GM18907 (cell line): ENCODE measurements around the gene SAP30L.

Experiments
- ATAC-seq: cut with Tn5 transposase; IDR thresholded peaks from one replicate; pipeline ENCODE4 v1.9.1; 2021; ENCODE audit warnings: mild to moderate bottlenecking, moderate library complexity; ENCODE audit not compliant: unreplicated experiment

The SAP30L gene

DNA sequence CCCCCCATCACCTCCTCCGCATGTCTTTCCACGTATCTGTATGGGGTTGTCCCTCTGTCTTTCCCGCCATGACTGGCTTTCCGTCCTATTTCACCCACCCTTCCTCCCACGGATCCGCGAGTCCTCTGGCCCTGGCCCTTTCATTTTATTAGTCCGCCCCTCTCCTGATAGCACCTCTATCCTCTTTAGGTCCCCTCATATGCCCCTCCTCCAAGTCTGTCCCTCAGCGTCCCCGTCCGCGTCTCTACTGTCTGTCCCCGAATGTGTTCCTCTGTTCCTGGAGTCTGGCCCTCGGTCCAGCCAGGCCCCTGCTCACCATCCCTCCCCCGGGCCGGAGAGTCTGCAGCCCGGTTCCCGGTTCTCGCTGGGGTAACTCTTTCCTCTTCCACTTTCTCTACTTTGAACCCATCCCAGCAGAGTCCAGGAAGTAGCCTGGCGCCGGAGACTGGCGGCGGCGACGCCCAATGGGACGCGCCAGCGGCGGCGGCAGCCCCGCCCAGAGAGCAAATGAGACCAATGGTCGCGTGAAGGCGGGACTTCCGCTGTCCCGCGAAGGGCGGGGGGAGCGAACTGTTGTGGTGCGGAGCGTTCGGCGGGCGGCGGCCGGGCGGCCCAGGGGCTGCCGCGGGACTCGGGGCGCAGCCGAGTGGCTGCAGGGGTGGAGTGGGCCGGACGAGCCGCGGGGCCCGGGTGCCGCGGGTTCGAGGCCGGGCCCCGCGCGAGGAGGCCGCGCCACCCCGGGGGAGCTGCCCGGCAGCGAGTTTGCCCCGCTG, at the start of gene SAP30L:
Gene SAP30L, plus strand, starts transcription at position 576 of the 773 bp plus-strand sequence. CDS start 608 bp downstream, outside the sequence.
- ATAC-seq: peak; percentile 96

- no peak for ATAC-seq
These were observed 49.7 kb upstream of the SAP30L start for GRCh38 chr5:154396128-154396527.

DNA sequence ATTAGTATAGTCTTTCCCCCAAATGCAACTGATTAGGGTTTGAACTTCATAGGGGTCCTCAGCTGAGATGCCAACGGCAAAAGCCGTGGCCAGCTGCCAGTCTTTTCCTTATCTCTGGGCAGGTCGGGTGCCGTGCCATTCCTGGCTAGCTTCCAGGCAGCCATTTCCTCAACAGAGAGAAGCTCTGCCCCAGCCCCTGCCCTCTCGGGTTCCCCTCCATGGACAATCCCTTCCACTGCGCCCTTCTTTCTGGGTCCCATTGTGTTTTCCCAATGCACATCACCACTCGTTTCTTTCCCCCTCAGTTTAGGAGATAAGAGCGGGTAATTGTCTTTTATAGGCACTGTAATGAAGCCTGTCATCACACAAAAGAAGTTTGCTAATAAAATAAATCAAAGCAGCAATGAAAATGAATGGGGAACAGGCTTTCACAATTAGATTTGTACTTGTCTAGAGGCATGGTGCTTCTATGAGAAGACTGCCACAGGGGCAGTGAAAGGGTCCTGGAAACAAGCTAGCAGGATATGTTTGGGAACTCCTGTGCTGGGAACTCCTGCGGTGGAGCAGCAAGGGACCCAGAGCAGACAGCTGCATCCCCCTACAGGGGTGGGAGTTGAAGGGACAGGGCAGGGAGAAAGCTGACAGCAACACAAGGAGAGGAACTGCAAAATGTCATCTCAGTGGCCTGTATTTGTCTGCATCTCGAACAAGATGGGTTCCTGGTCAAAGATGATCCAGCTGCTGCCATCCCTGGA, 48.0 kb upstream of the SAP30L start:
- no peak for ATAC-seq

- no peak for ATAC-seq
These were observed 45.1 kb upstream of the SAP30L start for GRCh38 chr5:154400678-154401077.

- ATAC-seq: no peak
These were observed 44.4 kb upstream of the SAP30L start for GRCh38 chr5:154401355-154401754.

DNA sequence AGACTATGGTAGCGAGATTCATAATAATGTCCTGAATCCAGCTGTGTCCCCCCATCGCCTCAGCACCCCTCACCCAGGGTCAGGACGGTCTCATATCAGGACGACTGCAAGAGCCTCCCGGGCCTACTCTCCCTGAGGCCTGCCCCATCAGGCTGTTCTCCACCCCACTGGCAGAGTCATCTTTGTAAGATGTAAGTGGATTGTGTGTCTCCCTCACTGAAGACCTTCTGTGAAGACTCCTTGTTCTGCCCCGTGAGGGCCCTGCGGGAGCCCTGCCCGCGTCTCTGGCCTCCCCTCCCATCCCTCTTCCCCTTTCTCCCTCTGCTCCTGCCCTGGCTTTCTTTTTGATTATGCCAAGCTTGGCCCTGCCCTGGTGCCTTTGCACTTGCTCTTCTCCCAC, 43.9 kb upstream of the SAP30L start:
- no peak for ATAC-seq

DNA sequence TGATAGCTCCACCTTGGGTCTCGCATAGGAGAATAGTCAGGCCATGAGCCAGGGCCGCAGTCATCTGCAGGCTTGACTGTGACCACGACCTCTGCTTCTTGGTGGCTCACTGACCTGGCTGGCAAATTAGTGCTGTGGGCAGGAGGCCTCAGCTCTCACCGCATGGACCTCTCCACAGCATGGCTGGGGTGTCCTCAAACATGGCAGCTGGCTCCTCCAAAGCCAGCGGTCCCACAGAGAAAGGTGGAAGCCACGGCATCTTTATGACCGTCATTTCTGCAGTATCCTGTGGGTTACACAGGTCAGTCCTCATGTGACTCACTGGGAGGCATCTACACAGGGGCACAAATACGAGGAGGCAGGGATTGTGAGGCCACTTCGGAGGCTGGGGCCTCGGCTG, 43.2 kb upstream of the SAP30L start:
- ATAC-seq: no peak

DNA sequence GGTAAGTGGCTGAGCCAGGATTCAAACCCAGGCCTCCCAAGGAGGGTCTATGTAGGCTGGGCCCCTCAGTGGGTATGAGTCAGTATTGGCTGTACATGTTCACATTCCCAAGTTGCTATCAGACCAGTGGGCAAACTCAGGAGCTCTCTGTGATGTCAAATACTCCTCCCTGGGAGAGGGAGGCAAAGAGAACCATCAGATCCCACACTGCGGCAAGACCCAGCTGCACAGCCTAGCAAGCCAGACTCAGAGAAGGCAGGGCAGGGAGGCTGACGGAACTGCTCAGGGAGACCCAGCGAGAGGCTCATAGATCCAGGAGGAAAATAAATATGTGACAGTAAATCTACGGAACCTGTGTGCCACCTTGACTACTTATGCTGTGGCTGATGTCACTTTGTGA, 42.6 kb upstream of the SAP30L start:
- no peak for ATAC-seq

DNA sequence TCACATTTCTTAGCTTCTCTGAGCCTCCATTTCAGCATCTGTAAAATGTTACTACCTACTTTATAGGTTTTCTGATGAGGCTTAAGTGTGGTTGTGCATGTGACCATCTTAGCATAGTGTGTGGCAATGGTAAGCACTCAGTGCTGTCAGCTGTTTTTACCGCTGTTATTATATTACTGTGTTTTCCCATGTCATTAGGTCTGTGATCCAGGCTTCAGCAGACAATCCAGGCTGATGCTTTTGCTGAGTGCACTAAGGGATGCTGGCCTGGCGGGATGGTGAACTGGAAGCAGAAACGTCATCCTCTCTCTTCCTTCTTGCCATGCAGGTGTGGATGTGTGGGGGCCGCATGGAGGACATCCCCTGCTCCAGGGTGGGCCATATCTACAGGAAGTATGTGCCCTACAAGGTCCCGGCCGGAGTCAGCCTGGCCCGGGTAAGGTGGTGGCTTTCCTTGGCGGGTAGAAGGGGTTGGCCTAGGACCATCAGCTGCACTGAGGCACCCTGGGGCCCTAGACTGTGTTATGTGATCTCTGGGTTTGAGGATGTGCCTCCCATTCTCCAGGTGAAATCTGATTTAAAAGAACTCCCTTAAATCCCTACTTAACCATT, 41.9 kb upstream of the SAP30L start:
- no peak for ATAC-seq

- ATAC-seq: peak; percentile 97
These were observed 40.6 kb upstream of the SAP30L start for GRCh38 chr5:154405078-154405792.

DNA sequence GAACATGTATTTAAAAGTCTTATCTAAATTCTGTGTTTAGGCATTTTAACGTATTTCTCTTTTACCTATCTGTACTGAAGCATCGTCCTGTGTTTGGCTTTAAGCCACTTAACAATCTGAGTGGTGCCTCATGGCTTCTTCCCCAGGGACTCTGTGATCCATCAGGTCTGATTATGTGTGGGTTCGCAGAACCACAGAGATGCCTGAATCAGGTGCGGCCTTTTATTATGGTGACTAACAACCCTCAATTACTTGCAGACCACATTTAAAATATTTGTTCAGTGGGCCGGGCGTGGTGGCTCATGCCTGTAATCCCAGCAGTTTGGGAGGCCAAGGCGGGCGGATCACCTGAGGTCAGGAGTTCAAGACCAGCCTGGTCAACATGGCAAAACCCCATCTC, 39.6 kb upstream of the SAP30L start:
- no peak for ATAC-seq

DNA sequence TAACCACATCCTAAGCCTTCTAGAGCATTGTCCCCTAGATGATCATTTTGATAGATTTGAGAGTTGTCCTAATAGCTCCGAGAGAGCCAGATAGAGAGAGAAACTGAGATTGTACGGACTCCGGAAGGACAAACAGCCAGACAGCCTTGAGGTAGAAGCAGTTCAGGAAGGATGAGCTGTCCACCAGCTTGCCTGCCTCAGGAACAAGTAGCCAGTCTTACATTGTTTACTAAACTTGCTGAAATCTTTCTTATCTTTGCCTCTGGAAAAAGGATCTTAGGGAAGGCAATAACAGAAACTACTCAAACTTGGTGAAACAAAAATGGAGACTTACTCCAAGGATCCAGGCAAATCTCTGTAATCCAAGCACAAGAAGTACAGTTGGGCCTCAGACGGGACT, 39.0 kb upstream of the SAP30L start:
- ATAC-seq: no peak

- ATAC-seq: no peak
These were observed 37.0 kb upstream of the SAP30L start for GRCh38 chr5:154408811-154409210.

DNA sequence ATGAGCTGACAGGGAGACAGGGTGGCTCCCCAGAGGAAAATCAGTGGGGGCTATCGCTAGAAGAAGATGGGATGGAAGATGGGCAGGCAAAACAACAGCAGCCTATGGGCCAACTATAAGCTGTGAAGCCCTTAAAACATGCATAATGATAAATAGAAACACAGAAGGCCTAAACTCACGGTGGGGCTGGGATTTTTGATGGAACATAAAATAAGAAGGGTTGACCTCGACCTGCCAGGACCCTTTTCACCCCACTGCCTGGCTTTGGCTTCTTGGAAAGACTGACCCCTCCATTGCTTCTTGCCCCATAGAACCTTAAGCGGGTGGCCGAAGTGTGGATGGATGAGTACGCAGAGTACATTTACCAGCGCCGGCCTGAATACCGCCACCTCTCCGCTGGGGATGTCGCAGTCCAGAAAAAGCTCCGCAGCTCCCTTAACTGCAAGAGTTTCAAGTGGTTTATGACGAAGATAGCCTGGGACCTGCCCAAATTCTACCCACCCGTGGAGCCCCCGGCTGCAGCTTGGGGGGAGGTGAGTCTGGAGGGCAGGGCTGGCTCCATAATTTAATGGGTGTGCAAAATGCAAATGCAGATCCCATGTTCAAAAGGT, 36.5 kb upstream of the SAP30L start:
- no peak for ATAC-seq

DNA sequence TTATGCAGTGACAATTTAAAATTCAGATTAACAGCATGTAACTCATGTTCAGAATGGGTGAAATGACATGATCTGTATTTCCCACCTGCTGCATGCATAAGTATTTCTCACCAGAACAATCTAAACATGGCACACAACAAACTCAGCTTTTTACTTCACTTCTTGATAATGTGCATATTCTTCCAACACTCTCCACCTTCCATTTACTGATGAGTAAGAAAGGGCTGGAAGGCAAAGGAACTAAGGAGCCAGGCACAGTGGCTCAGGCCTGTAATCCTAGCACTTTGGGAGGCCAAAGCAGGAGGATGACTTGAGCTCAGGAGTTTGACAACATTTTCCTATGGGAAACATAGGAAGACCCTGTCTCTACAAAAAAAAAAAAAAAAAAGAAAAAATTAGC, 35.8 kb upstream of the SAP30L start:
- no peak for ATAC-seq

DNA sequence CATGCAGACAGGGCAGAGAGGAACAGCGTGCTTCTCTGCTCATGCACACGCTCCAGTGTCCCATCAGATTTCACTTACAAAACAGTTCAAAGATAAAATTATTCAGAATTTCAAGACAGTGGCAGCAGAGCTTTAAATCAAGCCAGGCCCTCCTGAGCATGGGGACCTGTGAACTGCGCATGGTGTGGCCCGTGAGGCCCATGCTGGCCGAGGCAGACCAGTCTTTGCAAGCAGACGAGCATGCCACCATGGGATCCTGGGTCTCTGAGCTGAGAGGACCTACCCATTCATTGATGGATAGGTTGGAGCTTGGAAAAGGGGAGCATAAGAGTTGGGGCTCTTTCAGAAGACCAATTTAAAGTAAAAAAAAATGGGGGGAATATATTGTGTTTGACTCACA, 35.0 kb upstream of the SAP30L start:
- ATAC-seq: no peak

DNA sequence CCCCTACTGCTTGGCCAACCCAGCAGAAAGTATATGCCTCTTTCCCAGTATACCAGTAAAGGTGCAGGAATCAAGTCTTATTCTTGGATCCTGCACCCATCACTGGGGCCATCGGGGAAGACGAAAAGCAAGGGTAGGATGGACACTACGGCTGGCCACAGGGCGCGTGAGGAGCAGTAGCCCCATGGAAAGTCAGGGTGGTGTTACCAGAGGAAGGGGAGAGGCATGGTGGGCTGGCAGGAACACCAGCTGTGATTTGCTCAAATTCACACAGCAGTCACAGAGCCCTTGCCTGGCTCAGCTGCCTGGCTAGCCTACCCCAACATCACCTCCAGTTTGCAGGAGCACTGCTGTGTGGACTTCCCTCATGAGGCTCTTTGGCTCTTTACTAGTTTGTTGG, 34.5 kb upstream of the SAP30L start:
- no peak for ATAC-seq

- ATAC-seq: no peak
These were observed 33.5 kb upstream of the SAP30L start for GRCh38 chr5:154412316-154412715.

DNA sequence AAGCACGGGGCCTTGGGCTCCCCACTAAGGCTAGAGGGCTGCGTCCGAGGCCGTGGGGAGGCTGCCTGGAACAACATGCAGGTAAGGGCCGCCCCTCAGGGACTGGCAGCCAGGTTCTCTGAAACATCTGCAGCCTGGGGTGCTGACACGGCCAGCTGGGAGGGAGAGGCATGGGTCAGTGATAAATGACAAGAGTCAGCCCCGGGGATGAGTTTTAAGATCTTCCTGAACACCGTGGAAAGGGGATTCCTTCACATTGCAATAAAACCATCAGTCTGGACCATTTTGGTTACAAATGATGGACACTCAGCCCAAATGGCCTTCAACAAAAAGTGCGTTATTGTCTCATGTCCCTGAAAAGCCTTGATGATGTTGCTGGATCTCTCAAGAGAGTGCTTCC, 32.9 kb upstream of the SAP30L start:
- ATAC-seq: no peak

- no peak for ATAC-seq
These were observed 30.7 kb upstream of the SAP30L start for GRCh38 chr5:154415114-154415513.

GRCh38 chr5:154418344-154418820, 27.4 kb upstream of the SAP30L start:
- no peak for ATAC-seq
